ENCODE results near the gene CCDC71. TPM values are rescaled to one million over a fixed set of nuclear protein-coding genes. Genes with fewer than 3 reads are reported as not detected.

The CCDC71 gene
- total and polyA plus RNA-seq, 2 donors (not counting 3 experiments of a cell fraction or from before 2014, with no cell fraction given), result 23.5 to 41.6 TPM

- H3K27me3 ChIP-seq (ENCODE audit: control insufficient read depth in 2 of 2, insufficient read depth in 2 of 2, low read length in 2 of 2), result no peaks in the 10 kb centered on the region
- peaks cover 5 to 60% of the 10 kb centered on the region in 2 experiments for H3K36me3 ChIP-seq (ENCODE audit: control insufficient read depth in 2 of 2, extremely low read depth in 1 of 2, insufficient read depth in 2 of 2, low read length in 2 of 2)
- no peaks in the 10 kb centered on the region for H4K20me1 ChIP-seq (replicated peaks; ENCODE audit: control insufficient read depth, extremely low read depth, insufficient read depth, low read length)
- H3K4me2 ChIP-seq (ENCODE audit: insufficient read depth, low read length), result no peak overlapping the region
- intact Hi-C loops (cut with micrococcal nuclease), result no loop called here
- TF ChIP-seq POLR2A (IDR thresholded peaks at IDR 0.05; ENCODE audit: low read depth, low read length), result no peak
- no peak for TF ChIP-seq CTCF (IDR thresholded peaks at IDR 0.05; ENCODE audit: extremely low read depth in 1 of 2, insufficient read depth in 1 of 2, low read depth in 1 of 2, low read length in 2 of 2)
- TF ChIP-seq JUN (IDR thresholded peaks at IDR 0.05; ENCODE audit: borderline replicate concordance, insufficient read depth, insufficient read length, low read depth), result no peak
- TF ChIP-seq GATA2 (IDR thresholded peaks at IDR 0.05; ENCODE audit: insufficient read depth, insufficient read length, low read depth, low read length), result no peak
- TF ChIP-seq FOS (IDR thresholded peaks at IDR 0.05; ENCODE audit: borderline replicate concordance, insufficient read depth, low read length), result no peak
- no peak for TF ChIP-seq EZH2 (IDR thresholded peaks at IDR 0.05; ENCODE audit: borderline replicate concordance, low read depth, low read length, severe bottlenecking)
- TF ChIP-seq MAX (IDR thresholded peaks at IDR 0.05; ENCODE audit: insufficient read depth, insufficient read length), result no peak
- no peak for TF ChIP-seq MYC (IDR thresholded peaks at IDR 0.05; ENCODE audit: low read depth, low read length)
- TF ChIP-seq POLR2AphosphoS5 (IDR thresholded peaks at IDR 0.05; ENCODE audit: insufficient read depth, low read depth, low read length), result no peak
- DNase-seq (ENCODE audit: low read depth, low spot score), result no peak
- H3K9ac ChIP-seq (replicated peaks; ENCODE audit: extremely low read depth, insufficient read depth, low read length), result no peak overlapping the region
- H2AFZ ChIP-seq (ENCODE audit: low read depth, low read length), result no peak overlapping the region
- H3K9me1 ChIP-seq (replicated peaks; ENCODE audit: control insufficient read depth, extremely low read depth, insufficient read depth, low read length), result no peaks in the 10 kb centered on the region
- dilution Hi-C loops (cut with MboI; ENCODE audit: extremely low pct_ligation_motif_present, low sequenced_read_pairs), result no loop called here
- no peak for FAIRE-seq
- CTCF ChIA-PET, result no interaction called here
- BruUV-seq (replicated peaks), result no TSS peak
- POLR2A ChIA-PET, result no interaction called here
- peaks cover 14% of the 10 kb centered on the region for H3K79me2 ChIP-seq (ENCODE audit: control insufficient read depth, insufficient read depth, low read length)
- H3K4me1 ChIP-seq (ENCODE audit: control insufficient read depth, extremely low read depth, insufficient read depth, low read length), result peaks cover 12% of the 10 kb centered on the region
- no peak overlapping the region for H3K4me3 ChIP-seq (replicated peaks in 1 of 3; ENCODE audit: insufficient read depth in 1 of 3, low read depth in 1 of 3, low read length in 3 of 3)
- no peaks in the 10 kb centered on the region for H3K9me3 ChIP-seq (replicated peaks; ENCODE audit: control insufficient read depth, insufficient read depth, low read length)
- no peak overlapping the region for H3K27ac ChIP-seq (ENCODE audit: insufficient read depth, low read depth, low read length)
Observed at GRCh38 chr3:49123687-49124086, 42.4 kb downstream of the CCDC71 start.
